Neural progenitor cell (in vitro differentiated cells): ENCODE data around the gene GAB4.

ENCODE experiments used
- CTCF ChIP-seq: fragments of 200-600 bp; sonication (generic); IDR thresholded peaks from 2 replicates; pipeline ENCODE4 v1.5.1; 2017; ENCODE audit warnings: antibody characterized with exemption, mild to moderate bottlenecking
- EZH2phosphoT487 ChIP-seq: fragments of 200-600 bp; sonication (generic); IDR thresholded peaks from 2 replicates; pipeline ENCODE4 v1.6.1; 2017; ENCODE audit warnings: antibody characterized with exemption

- TF ChIP-seq CTCF: no peak
- TF ChIP-seq EZH2phosphoT487: no peak
Observed at GRCh38 chr22:16963189-16963945, 44.7 kb downstream of the GAB4 start.
